ENCODE measurements around the gene MINDY2. TPM values are rescaled to one million over a fixed set of nuclear protein-coding genes. Genes with fewer than 3 reads are reported as not detected.

Gene MINDY2
- polyA plus RNA-seq, 3 donors, result 3.4 to 10.9 (median 3.4) TPM

DNA sequence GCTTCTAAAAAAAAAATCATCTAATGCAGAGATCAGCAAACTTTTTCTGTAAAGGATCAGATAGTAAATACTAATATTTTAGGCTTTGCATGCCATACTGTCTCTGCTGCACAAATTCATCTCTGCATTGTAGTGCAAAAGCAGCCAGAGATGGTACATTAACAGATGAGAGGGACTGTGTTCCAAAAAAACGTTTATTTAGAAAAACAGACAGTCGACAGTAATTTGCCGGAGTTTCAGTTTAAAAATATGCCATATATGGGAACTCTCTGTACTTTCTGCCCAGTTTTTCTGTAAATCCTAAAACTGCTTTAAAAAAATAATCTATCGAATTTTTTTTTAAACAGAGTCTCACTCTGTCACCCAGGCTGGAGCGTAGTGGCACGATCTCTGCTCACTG, 14.3 kb downstream of the MINDY2 start:
- TF ChIP-seq, protein P1, sequence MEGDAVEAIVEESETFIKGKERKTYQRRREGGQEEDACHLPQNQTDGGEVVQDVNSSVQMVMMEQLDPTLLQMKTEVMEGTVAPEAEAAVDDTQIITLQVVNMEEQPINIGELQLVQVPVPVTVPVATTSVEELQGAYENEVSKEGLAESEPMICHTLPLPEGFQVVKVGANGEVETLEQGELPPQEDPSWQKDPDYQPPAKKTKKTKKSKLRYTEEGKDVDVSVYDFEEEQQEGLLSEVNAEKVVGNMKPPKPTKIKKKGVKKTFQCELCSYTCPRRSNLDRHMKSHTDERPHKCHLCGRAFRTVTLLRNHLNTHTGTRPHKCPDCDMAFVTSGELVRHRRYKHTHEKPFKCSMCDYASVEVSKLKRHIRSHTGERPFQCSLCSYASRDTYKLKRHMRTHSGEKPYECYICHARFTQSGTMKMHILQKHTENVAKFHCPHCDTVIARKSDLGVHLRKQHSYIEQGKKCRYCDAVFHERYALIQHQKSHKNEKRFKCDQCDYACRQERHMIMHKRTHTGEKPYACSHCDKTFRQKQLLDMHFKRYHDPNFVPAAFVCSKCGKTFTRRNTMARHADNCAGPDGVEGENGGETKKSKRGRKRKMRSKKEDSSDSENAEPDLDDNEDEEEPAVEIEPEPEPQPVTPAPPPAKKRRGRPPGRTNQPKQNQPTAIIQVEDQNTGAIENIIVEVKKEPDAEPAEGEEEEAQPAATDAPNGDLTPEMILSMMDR (IDR thresholded peaks at IDR 0.05), result no peak
- H3K9me3 Mint-ChIP-seq, result no peaks in the 10 kb centered on the region
- Histone ChIP-seq H2AFZ (ENCODE audit: insufficient read depth, low read depth, low read length, poor library complexity, severe bottlenecking) (no peak overlapping the region), H3K36me3 (replicated peaks in 1 of 2; ENCODE audit: control insufficient read depth in 1 of 2, insufficient read depth in 2 of 2, low read length in 2 of 2) (peaks cover 2 to 15% of the 10 kb centered on the region in 2 donors), H3K4me1 (ENCODE audit: control insufficient read depth in 1 of 2, insufficient read depth in 2 of 2, low read length in 2 of 2) (no peaks in the 10 kb centered on the region), H3K79me2 (ENCODE audit: insufficient read depth, low read length) (no peaks in the 10 kb centered on the region), H4K20me1 (ENCODE audit: insufficient read depth, low read length) (peaks cover 5% of the 10 kb centered on the region), H3K4me2 (replicated peaks; ENCODE audit: extremely low read depth, low read length, poor library complexity, severe bottlenecking) (no peak overlapping the region), H3K4me3 (replicated peaks in 1 of 3; ENCODE audit: low read depth in 2 of 3, low read length in 3 of 3) (no peak overlapping the region), H3K9me3 (replicated peaks in 1 of 2; ENCODE audit: control insufficient read depth in 1 of 2, insufficient read depth in 1 of 2, low read length in 2 of 2) (no peaks in the 10 kb centered on the region), H3K9ac (ENCODE audit: insufficient read depth, low read length, poor library complexity, severe bottlenecking) (no peak overlapping the region), H3K27me3 (ENCODE audit: control insufficient read depth in 2 of 2, insufficient read depth in 2 of 2, low read length in 2 of 2) (no peaks in the 10 kb centered on the region), H3K27ac (ENCODE audit: low read depth in 1 of 2, low read length in 2 of 2) (no peak overlapping the region)
- no peaks in the 10 kb centered on the region for H3K27me3 Mint-ChIP-seq (ENCODE audit: low read depth in 3 of 3)
- no peaks in the 10 kb centered on the region for H3K4me1 Mint-ChIP-seq
- DNase-seq, result no peak
- 98% methylated on average over 6 of the region's 6 CpGs for WGBS (ENCODE audit: insufficient coverage)
- peaks cover 12 to 18% of the 10 kb centered on the region in 2 donors for H3K36me3 Mint-ChIP-seq
- no peak overlapping the region for H3K4me3 Mint-ChIP-seq
- intact Hi-C loops (cut with micrococcal nuclease), result no loop called here
- H3K27ac Mint-ChIP-seq, result no peak overlapping the region

DNA sequence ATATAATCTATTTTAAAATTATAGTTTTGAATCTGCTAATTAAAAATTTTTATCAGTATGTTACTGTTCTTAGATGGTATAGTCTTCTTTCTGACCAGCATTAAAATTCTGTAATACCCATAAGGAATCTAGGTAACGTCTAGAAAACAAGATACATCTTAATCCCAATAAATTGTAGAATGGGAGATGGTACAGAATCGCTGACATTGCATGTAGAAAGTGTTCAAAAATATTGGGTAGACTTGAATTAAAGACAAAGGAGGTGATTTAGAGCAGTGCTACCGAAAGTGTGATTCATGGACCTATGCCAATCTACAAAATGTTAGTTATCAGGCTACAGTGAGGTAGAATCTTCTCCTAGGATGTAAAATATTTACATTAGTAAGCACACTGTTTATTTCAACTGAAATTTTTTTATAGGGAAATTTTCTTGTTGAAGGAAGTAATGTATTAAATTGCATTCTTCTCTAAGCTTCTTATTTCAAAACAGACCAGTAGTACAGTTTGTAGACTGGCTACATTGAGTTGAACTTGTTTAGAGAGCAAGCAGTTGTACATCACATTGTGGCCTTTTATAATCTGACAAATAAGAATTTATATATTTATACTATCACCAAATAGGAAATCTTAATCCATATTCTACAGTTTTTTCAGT, 17.1 kb downstream of the MINDY2 start:
- no CpG with 5 or more reads among the region's 3 CpGs for WGBS (ENCODE audit: insufficient coverage)
- Mint-ChIP-seq H3K36me3 (peaks cover 22 to 39% of the 10 kb centered on the region in 2 donors), H3K9me3 (peaks cover 0 to 4% (median 0%) of the 10 kb centered on the region in 7 donors), H3K4me1 (no peaks in the 10 kb centered on the region), H3K27ac (no peak overlapping the region), H3K4me3 (no peak overlapping the region), H3K27me3 (ENCODE audit: low read depth in 3 of 3) (no peaks in the 10 kb centered on the region)
- Histone ChIP-seq H3K27me3 (ENCODE audit: control insufficient read depth in 2 of 2, insufficient read depth in 2 of 2, low read length in 2 of 2) (no peaks in the 10 kb centered on the region), H3K9ac (ENCODE audit: insufficient read depth, low read length, poor library complexity, severe bottlenecking) (no peak overlapping the region), H3K4me1 (ENCODE audit: control insufficient read depth in 1 of 2, insufficient read depth in 2 of 2, low read length in 2 of 2) (no peaks in the 10 kb centered on the region), H3K36me3 (replicated peaks in 1 of 2; ENCODE audit: control insufficient read depth in 1 of 2, insufficient read depth in 2 of 2, low read length in 2 of 2) (peaks cover 4% of the 10 kb centered on the region in 2 donors), H3K4me3 (replicated peaks in 1 of 3; ENCODE audit: low read depth in 2 of 3, low read length in 3 of 3) (no peak overlapping the region), H3K79me2 (ENCODE audit: insufficient read depth, low read length) (no peaks in the 10 kb centered on the region), H3K27ac (ENCODE audit: low read depth in 1 of 2, low read length in 2 of 2) (no peak overlapping the region), H3K9me3 (replicated peaks in 1 of 2; ENCODE audit: control insufficient read depth in 1 of 2, insufficient read depth in 1 of 2, low read length in 2 of 2) (no peaks in the 10 kb centered on the region), H3K4me2 (replicated peaks; ENCODE audit: extremely low read depth, low read length, poor library complexity, severe bottlenecking) (no peak overlapping the region), H2AFZ (ENCODE audit: insufficient read depth, low read depth, low read length, poor library complexity, severe bottlenecking) (no peak overlapping the region), H4K20me1 (ENCODE audit: insufficient read depth, low read length) (peaks cover 5% of the 10 kb centered on the region)
- DNase-seq, result no peak
- intact Hi-C loops (cut with micrococcal nuclease), result no loop called here
- TF ChIP-seq, protein P1 (IDR thresholded peaks at IDR 0.05), result no peak

Data from CD14-positive monocyte (primary cell).